PC-3 (cell line): ENCODE results near the gene POLR1E. TPM values are rescaled to one million over a fixed set of nuclear protein-coding genes. Genes with fewer than 3 reads are reported as not detected.

Experiments used
- ATAC-seq: fragments of 200-7000 bp; cut with Tn5 transposase; 2 replicates; pipeline ENCODE4 v1.9.1; 2020; ENCODE audit warnings: mild to moderate bottlenecking, moderate library complexity
- BruUV-seq: library from RNA; stranded (reverse); fragments of 400-500 nt; replicated peaks from 2 replicates; lab custom pipeline; 2021; lab: Mats Ljungman, UMichigan
- CTCF ChIA-PET: fragments of 300-600 bp; sonication (Branson Sonifier 250); formaldehyde crosslinking; loops from one replicate; lab custom pipeline; 2022; ENCODE audit warnings: antibody characterized with exemption; lab: Charles Lee
- POLR2A ChIA-PET: fragments of 300-600 bp; sonication (Branson Sonifier 250); formaldehyde crosslinking; loops from one replicate; lab custom pipeline; 2022; ENCODE audit warnings: antibody characterized with exemption; ENCODE audit not compliant: unreplicated experiment; lab: Charles Lee
- DNase-seq: peaks from one replicate; pipeline ENCODE4 v3.0.0-alpha.2; 2015
- H2AFZ ChIP-seq: fragments of 300-600 bp; sonication (generic); 2 replicates; pipeline ENCODE4 v1.6.0; 2016; ENCODE audit warnings: antibody characterized with exemption, low read length
- H3F3A ChIP-seq: fragments of 300-600 bp; sonication (generic); one replicate; pipeline ENCODE4 v1.6.0; 2017; ENCODE audit warnings: antibody characterized with exemption, low read length, control low read depth, mild to moderate bottlenecking; ENCODE audit not compliant: unreplicated experiment
- H3K27ac ChIP-seq: fragments of 300-600 bp; sonication (generic); 2 replicates; pipeline ENCODE4 v1.5.1; 2016; ENCODE audit warnings: mild to moderate bottlenecking, low read length
- H3K27me3 ChIP-seq: fragments of 300-600 bp; sonication (generic); 2 replicates; pipeline ENCODE4 v1.6.1; 2016; ENCODE audit warnings: low read length, mixed read lengths
- H3K36me3 ChIP-seq: fragments of 300-600 bp; sonication (generic); 2 replicates; pipeline ENCODE4 v1.6.1; 2016; ENCODE audit warnings: low read depth, mixed run types, low read length, mixed read lengths
- H3K4me1 ChIP-seq: fragments of 300-600 bp; sonication (generic); 2 replicates; pipeline ENCODE4 v1.5.1; 2016; ENCODE audit warnings: low read length; ENCODE audit not compliant: insufficient read depth
- H3K4me2 ChIP-seq: fragments of 300-600 bp; sonication (generic); 2 replicates; pipeline ENCODE4 v1.6.0; 2016; ENCODE audit warnings: low read length
- H3K4me3 ChIP-seq: fragments of 300-600 bp; sonication (generic); 2 replicates; pipeline ENCODE4 v1.5.1; 2016; ENCODE audit warnings: mild to moderate bottlenecking, low read length, mixed read lengths
- H3K79me2 ChIP-seq: fragments of 300-600 bp; sonication (generic); 2 replicates; pipeline ENCODE4 v1.6.1; 2017; ENCODE audit warnings: low read length, mixed read lengths
- H3K9ac ChIP-seq: fragments of 300-600 bp; sonication (generic); 2 replicates; pipeline ENCODE4 v1.6.0; 2016; ENCODE audit warnings: mild to moderate bottlenecking, low read length
- H3K9me2 ChIP-seq: fragments of 300-600 bp; sonication (generic); replicated peaks from 2 replicates; pipeline ENCODE4 v1.6.1; 2016; ENCODE audit warnings: mixed run types, low read length, mixed read lengths
- H3K9me3 ChIP-seq: fragments of 300-600 bp; sonication (generic); 2 replicates; pipeline ENCODE4 v1.6.1; 2016; ENCODE audit warnings: low read length, mixed read lengths
- H4K20me1 ChIP-seq: fragments of 300-600 bp; sonication (generic); 2 replicates; pipeline ENCODE4 v1.6.1; 2016; ENCODE audit warnings: low read length, mixed read lengths
- CTCF ChIP-seq: fragments of 300-600 bp; sonication (generic); conservative IDR thresholded peaks from 2 replicates; pipeline ENCODE4 v1.5.1; 2017; ENCODE audit warnings: antibody characterized with exemption, low read depth, mild to moderate bottlenecking, low read length
- EZH2 ChIP-seq: fragments of 300-600 bp; sonication (generic); IDR thresholded peaks from one replicate; pipeline ENCODE4 v1.6.1; 2017; ENCODE audit warnings: antibody characterized with exemption, mild to moderate bottlenecking, low read length; ENCODE audit not compliant: unreplicated experiment
- EZH2phosphoT487 ChIP-seq: fragments of 300-600 bp; sonication (generic); IDR thresholded peaks from 2 replicates; pipeline ENCODE4 v1.6.1; 2018; ENCODE audit warnings: mild to moderate bottlenecking, antibody characterized with exemption, low read length, borderline replicate concordance
- intact Hi-C: fragments of 100-400 bp; cut with micrococcal nuclease; formaldehyde crosslinking; loops from 2 replicates; pipeline ENCODE4 v1.9.0; 2023
- total RNA-seq: library from RNA; depleted of rRNA; stranded (reverse); fragments of >200 nt; gene quantifications from 2 replicates; pipeline ENCODE4 v1.2.3, GENCODE V29; 2014

POLR1E gene
- total RNA-seq, 1 experiment from 2014 or later, result 37.2 TPM

- BruUV-seq, result no TSS peak
Observed at GRCh38 chr9:37447111-37447510, 38.6 kb upstream of the POLR1E start.

GRCh38 chr9:37449862-37450632 lies 35.7 kb upstream of the POLR1E start:
- no peak for TF ChIP-seq EZH2
- TF ChIP-seq CTCF, result no peak
- TF ChIP-seq EZH2phosphoT487, result no peak
- Histone ChIP-seq H3K79me2 (peaks cover 80% of the 10 kb centered on the region), H3K4me1 (peaks cover 40% of the 10 kb centered on the region), H3K9me3 (no peaks in the 10 kb centered on the region), H3K27me3 (no peaks in the 10 kb centered on the region), H3F3A (peaks cover 7% of the 10 kb centered on the region), H2AFZ (no peak overlapping the region), H4K20me1 (peaks cover 16% of the 10 kb centered on the region), H3K9ac (no peak overlapping the region), H3K4me3 (no peak overlapping the region), H3K4me2 (no peak overlapping the region), H3K36me3 (peaks cover 5% of the 10 kb centered on the region), H3K27ac (no peak overlapping the region), H3K9me2 (no peaks in the 10 kb centered on the region)
- CTCF ChIA-PET, result no interaction called here
- POLR2A ChIA-PET, result no interaction called here
- no TSS peak for BruUV-seq
- intact Hi-C loops, result no loop called here
- DNase-seq (no peak), ATAC-seq (no peak)

More at GRCh38 chr9:37447111-37447510, 38.6 kb upstream of the POLR1E start:
- no peaks in the 10 kb centered on the region for H3K27me3 ChIP-seq
- no peak overlapping the region for H3K27ac ChIP-seq
- intact Hi-C loops, result no loop called here
- H3K9me3 ChIP-seq, result no peaks in the 10 kb centered on the region
- no peaks in the 10 kb centered on the region for H3K9me2 ChIP-seq
- H4K20me1 ChIP-seq, result 0 out of 2 replicates have a peak, but pooled peaks cover 4% of the 10 kb centered on the region
- no peaks in the 10 kb centered on the region for H3F3A ChIP-seq
- TF ChIP-seq EZH2, result no peak
- ATAC-seq (no peak), DNase-seq (no peak)
- no peak overlapping the region for H3K4me2 ChIP-seq
- CTCF ChIA-PET, result no interaction called here
- POLR2A ChIA-PET, result interaction anchor here (0.5 kb wide), 1 partner anchor 271 kb away, joined by 3 read pairs; no protein-coding TSS in a partner anchor
- peaks cover 15% of the 10 kb centered on the region for H3K4me1 ChIP-seq
- peaks cover 7% of the 10 kb centered on the region for H3K36me3 ChIP-seq
- no peak overlapping the region for H3K9ac ChIP-seq
- H3K79me2 ChIP-seq, result peaks cover 66% of the 10 kb centered on the region
- no peak overlapping the region for H3K4me3 ChIP-seq
- no peak overlapping the region for H2AFZ ChIP-seq

- ChIA-PET POLR2A (interaction anchor here (0.7 kb wide), 1 partner anchor 410 kb away, joined by 4 read pairs; no protein-coding TSS in a partner anchor), CTCF (interaction anchor here (0.7 kb wide), 1 partner anchor 141 kb away, joined by 3 read pairs; no protein-coding TSS in a partner anchor)
- H3K79me2 ChIP-seq, result peaks cover 89% of the 10 kb centered on the region
- peaks cover 16% of the 10 kb centered on the region for H4K20me1 ChIP-seq
- no peak overlapping the region for H2AFZ ChIP-seq
- H3K4me2 ChIP-seq, result no peak overlapping the region
- no peak for ATAC-seq
- no TSS peak for BruUV-seq
- H3K9ac ChIP-seq, result no peak overlapping the region
- H3K27me3 ChIP-seq, result no peaks in the 10 kb centered on the region
- H3F3A ChIP-seq, result peaks cover 7% of the 10 kb centered on the region
- H3K36me3 ChIP-seq, result peaks cover 5% of the 10 kb centered on the region
- no peak overlapping the region for H3K27ac ChIP-seq
- H3K4me3 ChIP-seq, result no peak overlapping the region
- intact Hi-C loops, result no loop called here
- no peaks in the 10 kb centered on the region for H3K9me2 ChIP-seq
- TF ChIP-seq EZH2phosphoT487, result no peak
- no peak for TF ChIP-seq EZH2
- TF ChIP-seq CTCF, result no peak
- peaks cover 51% of the 10 kb centered on the region for H3K4me1 ChIP-seq
- no peak for DNase-seq
- no peaks in the 10 kb centered on the region for H3K9me3 ChIP-seq
Observed at GRCh38 chr9:37451628-37452027, 34.1 kb upstream of the POLR1E start.
